HS-27A (cell line): ENCODE data around the gene RRP36.
A peak's percentile ranks its signal among the peaks of the same experiment; 100 is the strongest.
"Not testable (repeated sequence)": the region's sequence is repeated elsewhere in the genome, so short reads cannot be mapped to it uniquely, and the experiment has no call there.

Source experiments
- DNase-seq: peaks from one replicate; pipeline ENCODE4 v3.0.0-alpha.2; 2012; ENCODE audit warnings: low read depth, missing footprints

The RRP36 gene, protein sequence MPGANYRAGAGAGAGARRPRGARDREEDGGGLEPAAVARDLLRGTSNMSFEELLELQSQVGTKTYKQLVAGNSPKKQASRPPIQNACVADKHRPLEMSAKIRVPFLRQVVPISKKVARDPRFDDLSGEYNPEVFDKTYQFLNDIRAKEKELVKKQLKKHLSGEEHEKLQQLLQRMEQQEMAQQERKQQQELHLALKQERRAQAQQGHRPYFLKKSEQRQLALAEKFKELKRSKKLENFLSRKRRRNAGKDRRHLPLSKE

GRCh38 chr6:43021270-43022047, at the start of gene RRP36:
TSS of gene RRP36 (plus strand) at chr6:43021623. CDS start at chr6:43021655, 32 bp downstream.
- peak; percentile 47 for DNase-seq

DNA sequence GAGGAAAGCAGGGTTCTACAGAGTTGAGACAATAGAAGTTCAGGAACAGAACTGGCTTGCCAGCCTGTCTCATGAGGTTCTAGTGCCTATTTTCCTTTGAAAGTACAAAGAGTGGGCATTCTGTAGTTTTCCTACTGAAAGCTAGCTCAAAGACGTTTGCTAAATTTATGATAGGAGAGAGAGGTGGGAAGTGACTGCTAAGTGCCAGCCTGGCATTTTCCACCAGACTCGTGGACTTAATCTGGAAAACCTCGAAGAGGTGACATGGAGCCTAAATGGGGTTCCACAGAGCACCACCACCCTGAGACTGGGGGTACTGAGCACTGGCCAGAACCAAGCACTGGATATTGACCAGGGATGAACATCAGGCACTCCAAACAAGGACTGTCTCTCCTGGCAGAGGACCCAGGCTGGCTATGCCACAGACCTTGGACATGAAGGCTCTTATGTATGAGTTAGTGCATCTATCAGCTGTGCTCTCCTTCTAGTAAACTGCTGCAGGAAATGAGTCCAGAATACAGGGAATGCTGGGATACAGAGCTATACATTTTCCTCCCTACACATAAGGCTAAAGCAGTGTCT, 49.6 kb upstream of the RRP36 start:
- DNase-seq: no peak

DNA sequence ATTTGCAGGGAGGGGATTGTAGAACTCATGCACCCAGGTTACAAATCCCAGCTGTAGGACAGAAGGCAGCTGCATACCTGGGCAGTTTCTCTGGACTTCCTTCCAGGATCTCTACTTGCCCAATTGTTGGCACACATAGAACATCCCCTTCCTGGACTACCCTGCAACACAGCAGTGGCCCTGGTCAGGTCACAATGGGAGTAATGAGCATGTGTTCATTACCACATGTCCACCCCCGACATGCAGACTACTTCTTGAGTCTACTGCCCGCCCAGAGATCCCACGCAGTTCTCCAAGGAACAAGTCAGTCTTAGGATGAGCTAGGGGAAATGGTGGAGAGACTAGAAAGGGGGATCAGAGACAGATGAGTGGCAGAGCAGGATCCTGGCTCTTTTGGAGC, 47.5 kb upstream of the RRP36 start:
- DNase-seq: no peak

DNA sequence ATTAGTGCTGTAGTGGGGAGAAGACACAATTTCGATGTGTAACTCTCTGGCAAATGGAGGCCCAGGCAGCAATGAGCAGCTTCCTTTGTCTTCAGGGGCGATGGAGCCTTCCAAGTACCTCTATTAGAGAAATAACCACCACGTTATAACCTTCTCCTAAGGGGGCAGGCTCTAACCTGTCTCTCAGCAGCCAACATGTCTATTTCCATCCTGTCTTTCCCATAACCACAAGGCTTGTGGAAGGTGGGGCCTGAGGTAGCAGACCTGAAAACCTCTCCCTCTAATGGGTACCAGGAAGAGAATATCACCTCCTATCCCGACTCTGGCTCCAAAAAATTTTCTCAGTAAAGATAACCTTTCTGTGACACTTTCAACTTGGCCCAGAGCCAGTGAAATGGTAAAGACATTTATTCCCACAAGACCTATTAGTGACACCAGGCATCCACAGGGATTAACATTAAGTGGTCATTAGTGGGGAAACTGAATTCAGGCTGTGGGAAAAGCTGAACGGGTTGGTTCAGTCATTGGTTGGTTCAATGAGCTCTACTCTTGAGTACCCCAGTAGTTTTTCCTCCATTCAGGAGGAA, 46.4 kb upstream of the RRP36 start:
- no peak for DNase-seq

DNA sequence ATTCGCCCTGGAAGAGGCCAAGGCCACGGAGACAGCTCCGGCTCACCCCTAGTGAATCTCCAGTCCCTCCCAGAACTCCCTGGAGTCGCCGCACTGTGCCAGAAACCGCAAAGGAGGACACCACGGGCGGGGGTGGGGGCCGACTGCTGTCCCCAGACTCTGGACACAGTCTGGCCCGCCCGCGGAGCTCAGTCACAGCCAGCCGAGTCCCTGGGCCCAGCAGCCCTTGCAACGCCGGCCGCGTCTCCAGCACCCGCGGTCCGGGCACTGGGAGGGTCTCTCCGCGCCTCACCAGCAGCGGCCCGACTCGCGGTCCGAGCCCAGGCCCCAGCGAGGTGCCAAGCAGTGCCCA, 43.0 kb upstream of the RRP36 start:
- DNase-seq: no peak

GRCh38 chr6:42978839-42979522, 42.4 kb upstream of the RRP36 start, which contains the start of gene PEX6:
TSS of gene PEX6 (minus strand) at chr6:42979181. CDS start at chr6:42979150, 31 bp downstream.
- peak; percentile 84 for DNase-seq

- no peak for DNase-seq
Measured at GRCh38 chr6:42979523-42980177, 41.8 kb upstream of the RRP36 start.

- no peak for DNase-seq
Measured at GRCh38 chr6:42981836-42982235, 39.6 kb upstream of the RRP36 start.

- peak; percentile 98 for DNase-seq
Measured at GRCh38 chr6:42984001-42984923, 37.2 kb upstream of the RRP36 start, which contains the start of gene PPP2R5D. TSS of gene PPP2R5D (plus strand) at chr6:42984570. CDS start at chr6:42984678, 108 bp downstream.

DNA sequence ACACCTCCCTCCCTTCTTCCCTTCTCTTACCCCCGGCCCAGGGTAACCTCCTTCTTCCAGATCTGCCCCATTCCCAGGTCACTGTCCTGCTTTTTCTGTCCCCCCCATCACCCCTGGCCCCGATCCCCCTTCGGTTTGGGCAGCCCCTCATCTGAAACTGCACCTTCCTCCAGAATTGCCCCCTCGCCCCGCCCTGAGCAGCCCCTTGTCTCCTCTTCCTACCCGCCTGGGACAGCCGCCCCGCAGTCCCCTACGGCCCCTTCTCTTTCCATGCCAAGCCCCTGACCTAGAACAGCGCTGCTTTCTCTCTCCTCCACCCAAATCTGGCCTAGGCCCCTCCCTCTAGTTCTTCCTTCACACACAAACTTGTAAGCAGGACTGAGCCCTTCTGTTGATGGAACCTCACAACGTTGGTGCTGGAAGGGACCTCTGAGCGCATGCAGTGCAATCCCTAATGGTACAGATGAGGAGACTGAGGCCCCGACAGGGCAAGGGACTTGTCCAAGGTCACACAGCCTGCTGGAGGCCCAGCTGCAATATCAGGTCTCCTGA, 36.4 kb upstream of the RRP36 start:
- no peak for DNase-seq

DNA sequence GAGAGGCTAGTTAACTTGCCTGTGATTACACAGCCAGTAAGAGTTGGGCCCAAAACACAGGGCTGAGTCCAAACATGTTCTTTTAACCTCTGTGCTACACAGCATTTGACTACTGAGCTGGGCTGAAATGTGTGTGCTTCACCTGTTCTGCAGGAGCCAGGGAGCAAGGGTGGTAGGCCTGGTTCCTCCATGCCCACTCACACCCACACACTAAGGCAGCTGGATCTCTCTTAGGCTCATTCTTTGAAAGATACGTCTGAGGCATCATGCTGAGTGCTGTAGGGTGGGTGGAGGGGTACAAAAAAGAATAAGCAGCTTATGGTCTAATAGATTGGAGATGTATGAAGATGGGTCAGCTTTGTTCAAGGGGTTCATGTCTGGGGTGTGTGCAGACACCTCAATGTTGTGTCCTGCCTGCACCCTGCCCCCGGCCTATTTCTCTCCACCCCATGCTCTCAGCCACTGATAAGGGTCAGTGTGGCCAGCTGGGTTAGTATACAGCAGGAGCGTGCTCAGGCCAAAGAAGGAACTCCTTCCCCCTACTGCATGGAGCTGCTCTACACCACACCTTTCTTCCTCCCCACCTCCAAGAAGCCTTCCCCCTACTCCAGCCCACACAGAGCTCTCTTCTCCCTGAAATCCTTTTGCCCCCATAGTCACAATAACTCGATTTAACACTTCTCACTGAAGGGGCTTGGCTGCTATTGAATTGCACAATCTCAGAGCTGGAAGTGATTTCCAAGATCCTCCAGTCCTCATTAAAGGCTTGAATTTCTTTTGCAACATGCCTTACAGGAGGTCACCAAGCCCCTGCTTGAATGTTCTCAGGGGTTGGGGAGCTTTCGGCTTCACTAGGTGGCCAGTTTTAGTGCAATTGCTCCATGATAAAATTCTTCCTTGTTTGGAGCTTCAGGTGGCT, 33.6 kb upstream of the RRP36 start:
- no peak for DNase-seq

GRCh38 chr6:42988486-42989020, 32.9 kb upstream of the RRP36 start:
- no peak for DNase-seq

- DNase-seq: no peak
Measured at GRCh38 chr6:42989923-42990322, 31.5 kb upstream of the RRP36 start.

- no peak for DNase-seq
Measured at GRCh38 chr6:42993445-42993844, 28.0 kb upstream of the RRP36 start.

DNA sequence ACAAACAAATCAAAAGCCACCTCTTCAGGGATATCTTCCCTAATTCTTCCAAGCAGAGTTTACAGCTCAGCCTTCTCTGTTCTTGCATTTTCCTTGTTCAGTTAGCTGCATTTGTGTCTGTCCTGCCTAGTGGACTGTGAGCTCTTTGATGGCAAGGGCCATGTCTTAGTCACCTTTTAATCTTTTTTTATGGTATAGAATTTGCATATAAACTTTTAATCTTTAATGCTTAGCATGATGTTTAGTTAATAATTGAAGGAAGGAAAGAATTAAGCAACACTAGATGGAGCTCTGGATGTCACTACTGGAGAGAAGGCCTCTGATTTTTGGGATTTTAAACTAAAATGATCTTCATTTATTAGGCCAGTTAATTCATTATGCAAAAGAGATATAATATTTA, 24.9 kb upstream of the RRP36 start:
- no peak for DNase-seq

- DNase-seq: not testable (repeated sequence)
Measured at GRCh38 chr6:42998205-42998604, 23.2 kb upstream of the RRP36 start.

- no peak for DNase-seq
Measured at GRCh38 chr6:43001843-43002242, 19.6 kb upstream of the RRP36 start.

DNA sequence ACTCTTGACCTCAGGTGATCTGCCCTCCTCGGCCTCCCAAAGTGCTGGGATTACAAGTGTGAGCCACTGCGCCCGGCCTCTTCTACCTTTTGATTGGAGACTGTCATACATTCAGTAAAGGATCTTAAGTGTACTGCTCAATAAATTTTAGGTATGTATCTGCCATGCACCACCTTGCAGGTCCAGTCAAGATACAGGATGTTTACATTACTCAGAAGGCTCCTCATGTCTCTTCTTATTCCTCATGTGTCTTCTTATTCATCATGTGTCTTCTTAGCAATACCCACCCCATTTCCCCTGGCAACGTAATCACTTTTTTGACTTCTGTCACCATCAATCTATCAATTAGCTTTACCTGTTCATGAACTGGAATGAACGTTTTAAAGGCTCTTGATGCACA, 15.6 kb upstream of the RRP36 start:
- no peak for DNase-seq

- no peak for DNase-seq
Measured at GRCh38 chr6:43006251-43006650, 15.2 kb upstream of the RRP36 start.
